H1 (cell line): ENCODE results near the gene HIVEP3.

Experiments used
- CBX8 ChIP-seq: fragments of 300-800, 300-1000 bp; sonication (generic); IDR thresholded peaks from 2 replicates; pipeline ENCODE4 v1.7.1; 2016; ENCODE audit warnings: low read depth, low read length, borderline replicate concordance
- CREB1 ChIP-seq: IDR thresholded peaks from 2 replicates; pipeline ENCODE4 v1.6.1; 2012; ENCODE audit warnings: inconsistent platforms
- EZH2 ChIP-seq: fragments of 200-600 bp; sonication (generic); IDR thresholded peaks from 2 replicates; pipeline ENCODE4 v1.7.1; 2012; ENCODE audit warnings: low read depth, mild to moderate bottlenecking, moderate library complexity, low read length, inconsistent platforms; ENCODE audit not compliant: severe bottlenecking
- GABPA ChIP-seq: IDR thresholded peaks from 2 replicates; pipeline ENCODE4 v1.6.1; 2011; ENCODE audit warnings: mild to moderate bottlenecking, low read length, moderate library complexity, borderline replicate concordance; ENCODE audit not compliant: insufficient read depth
- MAFK ChIP-seq: IDR thresholded peaks from 2 replicates; pipeline ENCODE4 v1.6.1; 2012; ENCODE audit warnings: low read depth, mild to moderate bottlenecking, improper control_type of control experiment, low read length
- POLR2A ChIP-seq, 2 experiments: IDR thresholded peaks; 1 replicate in 1 of 2; 2 replicates in 1 of 2; pipeline ENCODE4 v1.6.1; 2011; ENCODE audit warnings: low read depth in 2 of 2, low read length in 2 of 2, mild to moderate bottlenecking in 2 of 2; ENCODE audit errors: control extremely low read depth in 1 of 2
- POLR2AphosphoS5 ChIP-seq: IDR thresholded peaks from 2 replicates; pipeline ENCODE4 v1.6.1; 2011; ENCODE audit warnings: low read depth, low read length
- POU5F1 ChIP-seq: IDR thresholded peaks from 2 replicates; pipeline ENCODE4 v1.6.1; 2011; ENCODE audit warnings: low read depth, mild to moderate bottlenecking, low read length, moderate library complexity
- RFX5 ChIP-seq: IDR thresholded peaks from 2 replicates; pipeline ENCODE4 v1.6.1; 2011; ENCODE audit warnings: low read depth, low read length, improper control_type of control experiment, borderline replicate concordance
- TAF1 ChIP-seq: IDR thresholded peaks from 2 replicates; pipeline ENCODE4 v1.6.1; 2011; ENCODE audit warnings: mild to moderate bottlenecking, low read depth, low read length
- TF ChIP-seq, protein P1 (sequence below), 3 experiments: IDR thresholded peaks; 1 replicate in 2 of 3; 2 replicates in 1 of 3; pipeline versions ENCODE4 v1.5.1 to v1.6.1; 2011; ENCODE audit warnings: low read length in 3 of 3, mild to moderate bottlenecking in 3 of 3, inconsistent platforms in 2 of 3, low read depth in 1 of 3, moderate library complexity in 1 of 3; ENCODE audit not compliant: insufficient read depth in 1 of 3; ENCODE audit errors: control extremely low read depth in 1 of 3

DNA sequence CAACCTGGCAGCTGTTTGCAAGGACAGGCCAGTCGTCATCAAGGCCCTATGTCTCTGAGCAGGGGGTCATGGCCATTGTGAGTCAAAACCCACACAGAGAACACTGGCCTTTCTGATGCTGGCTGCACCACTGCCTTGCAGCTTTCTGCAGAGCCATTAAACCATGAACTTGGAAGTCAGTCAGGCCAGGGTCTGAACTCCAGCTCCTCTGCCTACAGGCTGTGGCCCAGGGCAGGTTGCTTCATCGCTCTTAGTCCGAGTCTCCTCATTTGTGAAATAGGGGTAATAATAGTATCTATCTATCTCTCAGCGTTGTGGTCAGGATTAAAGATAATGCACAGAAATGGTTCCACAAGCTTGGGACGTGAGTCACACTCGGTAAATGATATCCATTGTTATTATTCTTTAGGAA is 35.8 kb upstream of the HIVEP3 start:
- TF ChIP-seq POU5F1 (no peak), CREB1 (no peak), GABPA (no peak), EZH2 (no peak), RFX5 (no peak), POLR2AphosphoS5 (no peak), CBX8 (no peak), MAFK (no peak), POLR2A (IDR thresholded peaks at IDR 0.05; ENCODE audit: control extremely low read depth in 1 of 2, low read depth in 2 of 2, low read length in 2 of 2) (no peak), TAF1 (no peak)
- TF ChIP-seq, protein P1, sequence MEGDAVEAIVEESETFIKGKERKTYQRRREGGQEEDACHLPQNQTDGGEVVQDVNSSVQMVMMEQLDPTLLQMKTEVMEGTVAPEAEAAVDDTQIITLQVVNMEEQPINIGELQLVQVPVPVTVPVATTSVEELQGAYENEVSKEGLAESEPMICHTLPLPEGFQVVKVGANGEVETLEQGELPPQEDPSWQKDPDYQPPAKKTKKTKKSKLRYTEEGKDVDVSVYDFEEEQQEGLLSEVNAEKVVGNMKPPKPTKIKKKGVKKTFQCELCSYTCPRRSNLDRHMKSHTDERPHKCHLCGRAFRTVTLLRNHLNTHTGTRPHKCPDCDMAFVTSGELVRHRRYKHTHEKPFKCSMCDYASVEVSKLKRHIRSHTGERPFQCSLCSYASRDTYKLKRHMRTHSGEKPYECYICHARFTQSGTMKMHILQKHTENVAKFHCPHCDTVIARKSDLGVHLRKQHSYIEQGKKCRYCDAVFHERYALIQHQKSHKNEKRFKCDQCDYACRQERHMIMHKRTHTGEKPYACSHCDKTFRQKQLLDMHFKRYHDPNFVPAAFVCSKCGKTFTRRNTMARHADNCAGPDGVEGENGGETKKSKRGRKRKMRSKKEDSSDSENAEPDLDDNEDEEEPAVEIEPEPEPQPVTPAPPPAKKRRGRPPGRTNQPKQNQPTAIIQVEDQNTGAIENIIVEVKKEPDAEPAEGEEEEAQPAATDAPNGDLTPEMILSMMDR (IDR thresholded peaks at IDR 0.05; ENCODE audit: control extremely low read depth in 1 of 3, insufficient read depth in 1 of 3, low read depth in 1 of 3, low read length in 3 of 3), result no peak
